GM19467 (cell line): ENCODE results near the gene SUSD6.
"Not testable (repeated sequence)": the region's sequence is repeated elsewhere in the genome, so short reads cannot be mapped to it uniquely, and the experiment has no call there.

Source experiments
- ATAC-seq: cut with Tn5 transposase; IDR thresholded peaks from one replicate; pipeline ENCODE4 v1.9.1; 2021; ENCODE audit warnings: mild to moderate bottlenecking, moderate library complexity; ENCODE audit not compliant: unreplicated experiment

Gene SUSD6

DNA sequence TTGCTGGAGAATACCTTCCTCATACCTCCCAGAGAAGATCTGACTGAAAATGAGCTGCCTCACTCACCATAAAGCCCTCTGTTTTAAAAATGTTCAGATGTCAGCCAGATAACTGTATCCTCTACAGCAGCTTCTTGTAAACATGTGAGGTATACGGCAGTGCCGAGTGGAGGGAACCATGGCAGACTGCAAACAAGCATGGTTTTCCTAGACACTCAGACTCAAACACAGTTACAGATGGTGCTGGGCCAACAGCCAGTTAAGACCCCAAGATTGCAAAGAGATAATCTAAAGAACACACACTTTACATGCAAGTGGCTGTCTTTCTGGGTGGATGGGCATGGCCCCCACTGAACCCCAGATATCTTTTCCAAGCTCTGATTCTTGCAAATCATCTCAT lies 20.1 kb upstream of the SUSD6 start:
- no peak for ATAC-seq

DNA sequence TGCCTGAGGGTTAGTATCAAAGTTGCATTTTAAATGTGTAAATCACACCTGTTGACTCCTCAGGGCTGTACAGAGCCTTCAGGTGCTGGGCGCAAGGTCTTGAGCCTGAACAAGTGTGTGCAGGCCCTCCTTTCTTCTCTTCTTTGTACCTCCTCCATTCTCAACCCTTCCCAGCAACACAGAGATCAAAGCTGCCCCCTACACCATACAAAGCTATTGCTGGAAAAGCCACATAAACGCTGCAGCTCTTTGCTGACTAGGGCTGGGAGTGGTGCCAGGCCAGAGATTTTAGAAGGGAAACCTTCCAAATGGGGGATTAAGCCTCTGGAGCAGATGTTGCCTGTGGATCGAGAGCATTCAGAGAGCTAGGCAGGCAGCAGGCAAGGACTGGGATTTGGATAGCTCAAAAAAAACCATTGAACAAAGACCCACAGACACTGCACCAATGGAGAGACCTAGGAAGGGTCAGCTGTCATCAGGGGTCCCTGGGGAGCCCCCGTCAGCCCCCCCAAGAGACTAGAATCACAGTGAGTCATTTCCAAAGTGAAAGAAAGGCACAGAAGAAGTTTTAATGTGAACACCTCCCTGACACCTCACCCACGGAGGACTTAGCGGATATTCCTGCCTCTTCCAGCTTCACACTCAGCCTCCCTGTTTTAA lies 18.2 kb upstream of the SUSD6 start:
- no peak for ATAC-seq

DNA sequence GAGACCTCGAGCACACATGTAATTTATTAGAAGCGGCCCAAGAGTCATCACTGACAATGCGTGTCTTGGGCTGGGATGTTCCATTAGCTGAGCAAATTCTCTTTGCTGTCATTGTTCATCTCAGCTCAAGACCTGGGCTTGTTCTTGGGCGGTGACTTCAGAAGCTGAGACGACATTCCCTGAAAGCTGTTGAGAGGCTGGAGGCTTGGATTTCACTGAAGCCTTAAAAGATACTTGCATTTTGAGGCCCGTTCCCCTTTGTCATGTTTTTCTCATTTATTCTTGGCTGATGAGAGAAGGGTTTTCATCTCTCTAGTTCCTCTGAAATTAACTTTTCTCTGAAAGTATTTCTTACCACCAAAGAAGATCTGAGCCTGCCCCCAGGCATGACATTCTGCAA lies 16.6 kb upstream of the SUSD6 start:
- ATAC-seq: no peak

DNA sequence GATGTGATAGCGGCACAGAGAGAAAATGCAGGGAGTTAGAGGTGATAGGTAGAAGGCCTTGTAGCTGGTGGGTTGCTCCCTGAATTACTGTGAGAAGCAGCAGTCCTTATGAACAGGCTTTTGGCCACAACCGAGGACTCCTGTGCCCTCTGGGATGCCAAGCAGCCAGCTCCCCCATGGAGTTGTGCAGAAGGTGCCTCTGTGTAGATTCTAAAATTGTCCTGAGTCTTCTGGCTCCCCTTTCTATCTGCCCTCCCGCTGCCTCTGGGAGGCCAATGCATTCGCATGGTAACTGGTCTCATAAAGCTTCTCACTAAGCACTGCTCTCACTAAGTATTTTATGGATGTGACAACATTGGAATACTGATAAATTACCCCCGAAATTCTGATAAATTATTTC lies 16.1 kb upstream of the SUSD6 start:
- ATAC-seq: no peak

DNA sequence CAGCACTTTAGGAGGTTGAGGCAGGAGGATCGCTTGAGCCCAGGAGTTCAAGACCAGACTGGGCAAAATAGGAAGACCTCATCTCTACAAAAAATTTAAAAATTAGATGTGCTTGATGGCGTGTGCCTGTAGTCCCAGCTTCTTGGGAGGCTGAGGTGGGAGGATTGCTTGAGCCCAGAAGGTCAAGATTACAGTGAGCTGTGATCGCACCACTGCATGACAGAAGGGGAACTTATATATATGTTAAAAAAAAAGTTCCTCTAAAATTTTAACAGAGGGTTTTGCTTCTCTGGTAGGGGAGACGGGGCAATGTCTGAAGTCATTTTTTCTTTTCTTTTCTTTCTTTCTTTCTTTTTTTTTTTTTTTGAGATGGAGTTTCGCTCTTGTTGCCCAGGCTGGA lies 12.0 kb upstream of the SUSD6 start:
- not testable (repeated sequence) for ATAC-seq

DNA sequence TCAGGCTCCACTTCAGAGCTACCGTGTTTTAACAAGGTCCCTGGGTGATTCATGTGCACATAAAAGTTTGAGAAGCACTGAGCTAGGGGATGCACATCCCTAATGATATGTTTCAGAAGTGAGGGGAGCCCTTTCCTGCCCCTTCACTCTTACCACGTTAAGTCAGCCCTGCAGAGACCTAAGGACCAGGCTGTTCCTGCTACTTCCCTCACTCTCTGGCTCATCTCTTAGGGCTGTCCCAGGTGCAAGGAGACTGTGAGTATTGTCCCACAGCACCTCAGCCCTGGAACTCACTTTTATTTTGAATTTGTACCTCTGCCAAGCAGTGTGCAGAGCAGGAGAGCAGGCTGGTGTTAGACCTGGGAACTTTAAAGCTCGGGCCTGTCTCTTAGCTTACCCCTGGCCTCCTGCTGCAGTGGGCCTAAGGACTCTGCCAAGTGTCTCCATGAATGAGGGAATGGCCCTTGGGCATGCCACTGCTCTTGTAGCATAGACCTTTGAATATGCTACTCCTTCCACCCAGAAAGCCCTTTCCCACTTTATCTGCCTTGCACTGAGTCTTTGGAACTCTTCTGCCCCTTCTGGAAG lies 11.0 kb upstream of the SUSD6 start:
- ATAC-seq: no peak

DNA sequence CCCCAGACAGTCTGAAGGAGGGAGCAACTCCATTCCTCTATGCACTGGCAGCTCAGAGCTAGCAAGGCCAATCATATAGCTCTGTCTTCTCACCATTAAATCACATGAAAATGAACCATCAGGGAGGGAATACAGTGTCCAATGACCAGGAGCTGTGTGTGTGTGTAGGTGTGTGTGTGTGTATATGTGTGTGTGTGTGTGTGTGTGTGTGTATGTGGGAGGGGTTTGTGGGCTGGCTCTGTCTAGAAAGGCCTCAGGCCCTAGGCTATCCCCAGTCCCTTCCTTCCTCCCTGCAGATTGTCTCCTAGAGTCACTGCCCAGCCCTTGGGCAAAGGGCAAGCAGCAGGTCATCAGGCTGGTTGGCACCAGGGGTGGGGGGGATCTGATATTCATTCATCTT lies 5.7 kb upstream of the SUSD6 start:
- no peak for ATAC-seq

DNA sequence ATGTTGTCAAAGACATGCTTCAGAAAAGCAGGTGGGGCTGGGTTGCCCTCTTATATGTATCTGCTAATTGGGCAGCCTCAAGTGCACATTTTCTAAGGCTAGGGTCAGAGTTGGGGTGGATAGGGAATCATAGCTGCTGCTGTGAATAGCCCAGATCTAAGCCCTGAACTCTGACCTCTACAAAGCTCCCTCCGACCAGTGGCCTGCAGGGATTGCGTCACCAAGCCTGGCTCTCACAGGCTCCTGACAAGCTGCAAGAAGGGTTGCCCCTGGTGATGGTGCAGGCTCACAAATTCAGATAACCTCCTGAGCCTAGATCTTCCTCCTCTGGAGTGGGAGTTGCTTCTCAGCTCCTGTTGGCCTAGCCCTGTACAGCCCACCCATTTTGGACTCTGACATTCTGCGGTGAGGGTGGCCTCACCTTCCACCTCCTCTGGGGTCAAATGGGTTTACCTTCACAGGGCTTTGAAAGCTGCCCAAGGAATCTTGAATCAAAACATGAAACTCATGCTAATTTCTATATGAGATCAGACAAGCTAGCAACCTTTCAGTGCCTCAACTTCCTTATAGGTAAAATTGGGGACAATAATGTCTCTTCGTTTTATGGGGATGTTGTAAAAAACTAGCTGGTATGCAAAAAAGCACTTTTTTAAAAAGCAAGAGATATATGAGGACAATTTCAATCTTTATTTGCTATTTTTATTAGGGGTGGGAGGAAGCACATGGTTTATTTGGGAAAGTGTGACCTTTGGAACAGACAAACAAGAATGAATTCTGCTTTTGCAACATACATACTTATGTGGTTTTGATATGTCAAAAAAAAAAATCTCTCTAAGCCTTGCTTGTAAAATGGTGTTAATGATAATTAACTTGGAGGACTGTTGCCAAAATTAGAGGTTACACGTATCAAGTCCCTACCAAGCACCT lies 4.9 kb upstream of the SUSD6 start:
- ATAC-seq: no peak

DNA sequence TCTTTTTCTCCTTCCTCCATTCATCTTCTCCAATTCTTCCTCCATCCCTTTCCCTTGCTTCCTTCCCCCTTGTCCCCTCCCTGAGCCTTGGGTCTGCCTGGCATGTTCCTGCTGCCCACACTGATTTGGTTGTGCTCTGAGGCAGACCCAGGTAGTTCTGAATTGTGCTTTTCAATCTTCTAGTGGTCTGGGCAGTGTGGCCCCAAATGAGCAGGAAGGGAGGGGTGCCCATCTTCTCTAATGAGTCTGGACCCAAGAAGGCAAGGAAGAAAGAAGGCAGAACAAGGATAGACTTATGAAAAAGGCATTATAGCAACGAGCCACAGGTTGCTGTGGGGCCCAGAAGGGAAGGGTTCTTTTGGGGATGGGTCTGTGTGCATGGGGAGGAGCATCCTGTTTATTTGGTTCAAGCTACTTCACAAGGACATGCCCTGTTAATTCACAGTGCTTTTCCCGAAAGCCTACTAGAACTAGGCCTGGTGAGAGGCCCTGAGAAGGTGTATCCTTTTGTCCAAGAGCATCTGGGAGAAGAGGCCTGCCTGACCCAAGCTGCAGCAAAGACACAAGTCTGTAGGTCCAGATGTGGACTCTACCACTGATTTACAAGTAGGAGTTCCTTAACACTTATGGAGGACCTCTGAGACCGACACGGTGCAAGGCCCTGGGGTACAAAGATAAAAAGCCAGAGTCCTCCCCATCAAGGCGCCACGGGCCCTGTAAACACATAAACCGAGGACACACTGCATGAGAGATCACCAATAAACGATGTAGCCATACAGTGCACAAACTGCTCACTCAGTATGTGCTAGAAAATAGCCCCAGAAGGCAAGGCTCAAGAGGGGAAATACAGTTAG lies 1.1 kb upstream of the SUSD6 start:
- no peak for ATAC-seq

DNA sequence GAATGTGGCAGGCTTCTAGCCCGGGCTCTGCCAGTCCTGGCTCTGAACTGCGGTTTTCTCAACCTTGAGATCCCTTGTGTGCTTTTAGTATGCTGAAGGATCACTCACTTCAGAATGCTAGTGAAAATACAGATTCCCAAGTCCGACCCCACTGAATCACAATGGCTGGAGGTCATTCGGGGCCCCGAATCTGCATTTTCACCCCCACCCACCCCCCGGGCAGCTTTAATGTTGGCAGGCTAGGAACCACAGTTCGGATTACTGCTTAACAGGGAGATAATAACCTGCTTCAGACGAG lies 573 bp upstream of the SUSD6 start:
- no peak for ATAC-seq

DNA sequence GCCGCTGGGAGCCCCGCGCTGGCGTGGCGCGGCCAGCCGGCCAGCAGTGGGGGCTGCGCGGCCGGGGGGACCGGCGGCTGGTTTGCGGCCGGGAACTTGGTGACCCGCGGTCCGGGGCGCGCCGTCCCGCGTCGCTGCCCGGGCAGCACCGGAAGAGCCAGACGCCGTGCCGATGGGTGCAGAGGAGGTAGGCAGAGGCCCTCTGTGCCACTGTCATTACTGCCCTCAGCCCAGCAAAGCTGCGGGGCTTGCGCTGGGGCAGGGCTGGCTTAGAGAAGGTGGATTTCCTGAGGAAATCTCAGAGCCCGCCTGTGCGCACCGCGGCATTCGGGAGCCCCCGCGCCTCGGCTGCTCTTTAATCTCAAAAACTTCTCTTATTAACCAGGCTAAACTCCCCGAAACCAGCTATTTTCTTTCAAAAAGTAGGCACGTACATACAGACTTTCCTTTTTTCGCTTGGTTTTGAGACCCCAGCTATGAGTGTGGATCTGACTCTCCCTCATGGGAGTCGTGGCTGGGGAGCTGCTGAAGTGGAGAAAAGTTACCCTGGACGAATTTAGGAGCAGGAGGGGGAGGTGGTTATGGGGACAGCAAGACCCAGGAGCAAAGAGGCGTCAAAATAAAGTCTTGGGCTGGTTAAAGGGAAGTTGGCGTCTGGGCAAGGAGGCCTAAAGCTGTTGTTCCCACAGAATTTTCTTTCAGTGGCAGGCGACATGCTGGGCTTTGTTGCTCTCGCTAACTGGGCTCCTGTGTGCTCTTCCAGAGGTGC lies 802 bp downstream of the SUSD6 start:
- ATAC-seq: peak; percentile 18

DNA sequence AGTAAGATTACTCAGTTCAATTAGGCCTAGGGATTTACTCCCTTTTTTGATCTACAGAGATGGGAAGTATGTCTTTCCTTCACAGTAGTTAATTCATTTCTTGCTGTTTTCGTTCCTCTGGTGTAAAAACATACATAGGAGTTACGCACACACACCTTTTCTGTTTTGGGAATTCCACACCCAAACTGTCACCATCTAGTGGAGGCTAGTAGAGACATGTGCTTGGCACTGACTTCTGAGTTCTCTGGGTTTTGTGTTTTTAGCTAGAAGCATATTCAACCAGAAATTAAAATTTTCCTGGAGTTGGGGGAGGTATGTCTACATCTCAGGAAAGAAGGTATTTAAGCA lies 1.4 kb downstream of the SUSD6 start:
- ATAC-seq: no peak

DNA sequence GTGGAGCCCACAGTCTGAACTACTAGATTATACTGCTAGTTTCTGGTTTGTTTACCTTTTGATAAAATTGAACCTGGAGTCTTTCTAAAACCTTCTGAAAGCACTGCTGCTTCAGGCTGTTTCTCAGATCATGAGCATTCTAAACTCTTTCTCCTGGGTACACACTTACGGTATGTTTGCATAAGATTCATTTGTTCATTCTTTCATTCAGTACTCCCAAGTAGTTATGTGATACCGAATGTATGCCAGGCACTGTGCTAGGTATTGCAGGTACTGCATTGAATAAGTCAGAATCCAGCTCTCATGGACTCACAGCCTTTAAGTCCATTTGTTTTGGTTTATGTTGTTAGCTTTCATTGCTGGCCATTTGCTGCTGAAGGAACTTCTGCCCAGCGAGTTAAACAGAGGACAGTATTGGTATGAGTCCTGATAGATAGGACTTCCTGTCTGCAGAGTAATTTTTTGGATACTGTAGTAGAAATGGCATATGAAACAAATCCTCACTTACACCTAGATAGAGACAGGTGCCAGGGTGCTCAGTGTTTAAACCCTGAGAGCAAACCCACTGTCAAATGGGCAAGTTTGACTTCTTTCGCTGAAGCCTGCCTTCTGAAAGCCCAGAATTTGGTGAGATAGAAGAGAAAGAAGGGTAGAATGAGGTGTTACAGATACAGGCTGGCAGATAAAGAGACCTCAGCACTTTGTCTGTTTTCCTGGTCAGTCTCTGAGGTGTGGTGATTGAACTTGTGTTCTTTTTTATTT lies 2.1 kb downstream of the SUSD6 start:
- ATAC-seq: no peak

DNA sequence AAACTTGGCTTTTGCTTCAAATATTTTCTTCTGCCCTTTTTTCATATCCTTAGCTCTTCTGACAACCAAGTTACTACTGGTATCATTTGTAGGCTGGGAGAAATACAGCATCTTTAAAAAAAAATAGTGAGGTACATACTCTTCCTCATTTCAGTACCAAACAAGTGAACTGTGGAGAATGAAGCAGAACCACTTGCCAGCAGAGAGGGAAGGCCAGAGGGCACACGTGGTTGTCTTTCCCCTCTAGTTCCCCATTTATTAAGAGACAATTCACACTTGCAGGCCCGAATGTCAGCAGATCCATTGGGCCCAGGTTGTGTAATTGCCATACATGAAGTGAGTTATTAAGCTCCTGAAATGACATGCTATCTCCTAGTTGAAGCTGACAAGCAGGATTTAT lies 3.2 kb downstream of the SUSD6 start:
- ATAC-seq: no peak

DNA sequence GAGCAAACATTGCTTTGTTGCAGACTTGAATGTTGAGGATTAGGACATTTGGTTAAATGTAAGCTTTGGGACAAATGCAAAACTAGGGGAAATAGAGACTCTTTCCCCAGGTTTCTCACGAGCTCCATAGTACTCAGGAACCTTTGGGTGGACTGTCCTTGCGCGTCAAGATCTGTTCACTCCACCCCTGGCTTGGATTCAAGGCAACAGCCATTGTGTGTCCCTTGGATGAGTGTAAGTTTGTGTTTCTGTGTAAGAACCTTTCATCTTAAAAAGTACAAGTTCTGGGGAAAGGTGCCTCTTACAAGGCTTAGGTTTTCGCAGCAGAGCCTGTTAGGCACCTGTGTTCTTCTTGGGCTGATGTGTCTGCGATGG lies 3.7 kb downstream of the SUSD6 start:
- ATAC-seq: no peak

DNA sequence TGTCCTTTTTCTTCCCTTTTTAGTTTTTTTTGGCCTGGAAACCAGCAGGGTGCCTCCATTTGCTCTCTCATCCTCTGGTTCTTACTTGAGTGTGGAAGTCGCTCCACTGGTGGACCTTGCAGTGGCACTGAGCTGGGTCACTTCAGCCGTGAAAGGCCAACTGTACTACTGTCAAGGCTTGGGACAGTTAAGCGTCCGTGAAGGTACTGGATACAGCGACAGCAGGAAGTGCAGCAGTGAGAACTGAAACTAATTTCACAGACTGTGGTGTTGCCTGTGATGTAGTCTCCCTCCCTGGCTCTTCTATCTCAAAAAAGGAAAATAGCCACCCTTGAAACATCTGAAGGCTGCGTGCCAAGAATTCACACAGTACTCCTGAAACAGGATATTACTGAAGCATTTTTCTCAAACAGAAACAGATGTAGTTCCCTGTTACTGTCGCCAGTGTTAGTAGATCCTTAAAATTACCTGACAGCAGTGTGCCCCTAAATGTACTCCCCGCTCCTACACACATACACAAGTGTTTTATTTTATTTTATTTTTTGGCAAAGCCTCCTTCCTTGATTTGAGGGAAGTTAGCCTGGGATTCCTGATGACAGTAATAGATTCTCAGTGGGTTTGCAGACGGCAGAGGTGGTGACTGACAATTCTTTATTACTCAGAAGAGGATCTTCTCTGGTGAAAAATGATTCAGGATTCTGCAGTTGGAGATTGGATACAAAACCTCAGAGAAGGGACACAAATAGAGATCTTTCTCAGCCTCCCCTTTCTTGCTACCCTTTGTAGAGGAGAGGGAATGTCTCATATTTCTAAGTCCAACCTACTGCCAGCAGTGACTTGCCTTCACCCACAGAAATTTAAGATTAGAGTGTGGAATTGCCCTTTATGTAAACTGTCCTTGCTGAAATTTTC lies 4.4 kb downstream of the SUSD6 start:
- ATAC-seq: peak; percentile 44

DNA sequence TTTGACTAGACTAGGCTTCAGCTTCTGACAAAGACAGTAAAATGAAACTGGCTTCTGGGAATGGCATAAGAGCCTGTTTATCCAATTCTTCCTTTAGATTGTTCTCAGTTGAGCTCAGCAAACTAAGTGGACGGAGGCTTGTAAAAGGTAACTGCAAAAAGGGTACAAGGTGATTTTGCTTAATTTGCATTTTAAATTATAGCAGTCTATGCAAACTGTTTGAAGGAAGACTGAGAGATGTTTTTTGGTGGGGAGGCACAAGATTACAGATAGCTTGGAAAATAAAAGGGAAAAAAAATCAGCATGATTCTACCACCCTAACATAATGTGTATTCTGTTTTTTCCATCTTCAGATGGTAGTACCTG lies 5.0 kb downstream of the SUSD6 start:
- no peak for ATAC-seq

DNA sequence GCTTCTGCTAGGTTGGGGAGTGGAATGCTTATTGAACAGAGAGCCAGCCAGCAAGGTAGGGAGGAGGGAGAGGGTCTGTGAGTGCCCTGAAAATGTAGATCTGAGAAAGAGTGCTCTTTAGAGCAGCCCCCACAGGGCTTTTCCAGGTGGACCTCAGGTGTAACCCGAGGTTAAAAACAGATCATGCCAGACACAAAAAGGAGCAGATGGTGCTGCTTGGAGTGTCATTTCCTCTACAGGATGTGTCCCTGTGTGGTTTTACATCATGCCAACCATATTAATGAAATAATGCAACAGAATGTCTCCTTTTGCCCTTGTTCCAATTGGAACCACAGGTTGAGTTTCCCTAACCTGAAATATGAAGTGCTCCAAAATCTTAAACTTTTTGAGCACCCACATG lies 6.4 kb downstream of the SUSD6 start:
- no peak for ATAC-seq

DNA sequence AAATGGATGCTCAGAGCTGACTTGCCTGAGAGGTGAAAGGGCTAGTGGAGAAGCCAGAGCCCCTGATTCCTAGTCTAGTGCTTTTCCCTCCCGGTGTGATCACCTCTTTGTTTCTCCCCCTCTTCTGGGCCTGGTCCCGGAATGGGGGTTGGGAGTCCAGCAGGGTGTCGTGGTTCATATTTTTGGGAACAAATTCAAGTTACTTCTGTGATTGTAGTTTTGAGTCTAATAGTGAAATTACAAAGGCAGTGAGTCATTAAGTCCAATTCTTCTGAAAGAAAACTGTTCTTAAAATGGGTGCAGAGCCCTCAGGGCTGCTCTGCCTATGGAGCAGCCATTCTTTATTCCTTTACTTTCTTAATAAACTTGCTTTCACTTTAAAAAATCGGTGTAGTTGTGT lies 7.6 kb downstream of the SUSD6 start:
- ATAC-seq: no peak
